HG02938 (cell line): ENCODE measurements around the gene DNM3.
"Not testable (repeated sequence)": the region's sequence is repeated elsewhere in the genome, so short reads cannot be mapped to it uniquely, and the experiment has no call there.

Source experiments
- ATAC-seq: cut with Tn5 transposase; IDR thresholded peaks from one replicate; pipeline ENCODE4 v1.9.1; 2021; ENCODE audit warnings: mild to moderate bottlenecking, moderate library complexity; ENCODE audit not compliant: unreplicated experiment

The DNM3 gene

DNA sequence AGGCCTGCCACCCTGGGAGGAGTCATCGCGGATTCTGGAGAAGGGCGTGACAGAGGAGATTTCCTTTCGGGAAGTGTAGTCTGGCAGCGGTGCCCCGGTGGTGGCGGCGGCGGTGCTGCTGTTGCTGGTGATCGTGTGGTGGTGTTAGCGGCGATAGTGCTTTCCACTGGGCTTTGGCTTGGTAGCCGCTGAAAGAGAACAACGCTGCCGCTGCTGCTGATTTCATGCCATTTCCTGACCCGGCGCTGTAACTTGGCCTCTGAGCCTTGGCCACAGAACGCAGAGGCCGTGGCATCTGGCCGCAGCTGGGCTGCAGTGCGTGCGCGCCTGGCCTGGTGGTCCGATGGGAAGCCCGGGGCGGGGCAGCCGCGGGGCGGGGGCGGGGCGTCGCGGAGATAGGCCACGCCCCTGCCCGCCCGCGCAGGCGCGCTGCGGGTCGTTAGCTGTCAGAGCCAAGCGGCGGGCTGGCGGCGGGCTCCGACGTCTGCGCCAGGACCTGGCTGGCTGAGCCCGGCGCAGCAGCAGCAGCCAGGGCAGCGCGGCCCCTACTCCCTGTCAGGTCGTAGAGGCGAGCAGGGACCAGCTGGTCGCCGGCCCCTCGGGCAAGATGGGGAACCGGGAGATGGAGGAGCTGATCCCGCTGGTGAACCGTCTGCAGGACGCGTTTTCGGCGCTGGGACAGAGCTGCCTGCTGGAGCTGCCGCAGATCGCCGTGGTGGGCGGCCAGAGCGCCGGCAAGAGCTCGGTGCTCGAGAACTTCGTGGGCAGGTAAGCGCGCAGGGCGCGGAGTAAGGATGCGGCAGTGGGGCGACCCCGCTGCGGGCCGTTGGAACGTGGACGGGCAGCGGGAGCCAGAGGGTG is at the start of gene DNM3:
DNM3 (plus strand) TSS at position 449 of the 861 bp plus-strand sequence; CDS start at position 608, 159 bp downstream.
- peak; percentile 85 for ATAC-seq

DNA sequence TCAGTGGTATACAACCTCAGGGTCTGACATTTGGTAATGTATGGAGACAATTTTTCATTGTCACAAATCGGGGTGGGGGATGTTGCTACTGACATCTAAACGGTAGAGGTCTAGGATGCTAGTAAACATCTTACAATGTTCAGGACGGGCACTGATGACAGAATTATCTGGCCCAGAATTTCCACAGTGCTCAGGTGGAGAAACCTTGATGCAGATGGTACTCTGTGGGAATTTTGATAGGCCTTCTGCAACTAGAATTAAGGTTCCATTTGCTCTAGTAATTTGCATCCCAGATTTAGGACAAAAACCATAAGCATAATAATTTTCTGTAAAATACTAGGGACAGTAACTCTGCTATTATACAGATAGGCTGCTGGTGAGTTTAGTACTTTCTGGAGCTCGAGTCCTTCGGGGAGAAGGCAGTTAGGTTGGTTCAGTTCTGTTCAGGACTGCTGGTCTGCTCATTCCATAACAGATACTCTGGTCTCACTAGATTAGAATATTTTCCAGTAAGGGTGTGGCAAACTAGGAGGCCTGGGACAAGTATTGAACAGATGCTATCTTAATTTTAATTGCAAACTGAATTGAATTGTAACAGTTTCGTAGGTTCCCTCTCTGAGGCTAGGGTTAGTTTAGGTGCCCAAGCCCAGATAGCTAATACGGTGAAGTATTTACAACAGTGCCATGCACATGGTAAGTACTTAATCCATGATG is 48.5 kb upstream of the DNM3 start:
- ATAC-seq: no peak

GRCh38 chr1:171793636-171794035 is 47.7 kb upstream of the DNM3 start:
- ATAC-seq: no peak

GRCh38 chr1:171794085-171794484 is 47.2 kb upstream of the DNM3 start:
- ATAC-seq: no peak

GRCh38 chr1:171796592-171796991 is 44.7 kb upstream of the DNM3 start:
- no peak for ATAC-seq

GRCh38 chr1:171798311-171798710 is 43.0 kb upstream of the DNM3 start:
- ATAC-seq: no peak

- ATAC-seq: no peak
These were observed 42.5 kb upstream of the DNM3 start for GRCh38 chr1:171798765-171799164.

- ATAC-seq: no peak
These were observed 42.1 kb upstream of the DNM3 start for GRCh38 chr1:171799166-171799565.

DNA sequence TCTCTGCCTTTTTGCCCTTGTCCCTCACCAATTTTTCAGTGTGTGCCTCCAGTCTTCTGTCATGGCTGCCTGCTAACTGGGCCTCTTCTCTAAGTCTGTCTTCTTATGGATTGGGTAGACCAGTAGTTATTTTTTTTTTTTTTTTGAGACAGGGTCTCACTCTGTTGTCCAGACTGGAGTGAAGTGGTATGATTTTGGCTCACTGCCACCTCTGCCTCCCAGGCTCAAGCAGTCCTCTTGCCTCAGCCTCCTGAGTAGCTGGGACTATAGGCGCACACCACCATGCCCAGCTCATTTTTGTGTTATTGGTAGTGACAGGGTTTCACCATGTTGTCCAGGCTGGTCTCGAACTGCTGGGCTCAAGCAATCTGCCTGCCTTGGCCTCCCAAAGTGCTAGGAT is 41.6 kb upstream of the DNM3 start:
- ATAC-seq: not testable (repeated sequence)

- ATAC-seq: no peak
These were observed 41.0 kb upstream of the DNM3 start for GRCh38 chr1:171800342-171800741.

DNA sequence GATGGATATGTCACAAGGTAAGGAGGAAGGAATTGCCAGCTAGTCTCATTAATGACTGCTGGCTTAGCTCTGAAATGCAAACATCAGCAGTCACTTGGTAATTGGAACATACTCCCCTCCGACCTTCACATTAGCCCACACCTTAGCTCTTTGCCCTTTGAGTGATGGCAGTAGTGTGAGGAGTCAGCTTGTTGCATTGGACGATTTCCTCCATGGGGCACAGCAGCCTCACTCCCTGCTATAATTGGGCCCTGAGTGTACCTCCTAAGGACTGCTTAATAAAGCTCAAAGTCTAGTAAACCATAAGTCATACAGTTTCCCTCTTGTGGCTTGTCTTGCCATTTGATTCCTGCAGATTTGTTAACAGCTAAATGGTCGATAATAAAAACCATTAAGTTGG is 40.4 kb upstream of the DNM3 start:
- ATAC-seq: no peak

DNA sequence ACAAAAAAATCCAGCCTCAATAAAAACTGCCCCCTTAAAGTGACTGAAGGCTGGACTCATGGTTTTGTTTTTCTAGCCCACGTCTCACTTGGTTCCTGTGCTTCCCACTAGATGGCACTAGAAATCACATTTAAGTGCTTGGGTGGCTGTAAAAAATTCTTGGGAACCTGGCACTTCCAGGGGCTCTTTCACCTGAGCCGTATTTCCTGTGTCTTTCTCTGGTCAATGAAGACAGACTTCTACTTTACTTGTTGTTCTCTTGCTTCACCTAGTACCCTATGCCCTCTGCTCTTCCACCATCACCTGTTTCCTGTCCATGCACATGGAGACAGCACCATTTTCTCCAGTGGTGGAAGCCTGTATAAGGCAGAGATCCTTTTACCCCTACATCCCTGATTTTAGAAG is 39.8 kb upstream of the DNM3 start:
- no peak for ATAC-seq

GRCh38 chr1:171802207-171802606 is 39.1 kb upstream of the DNM3 start:
- no peak for ATAC-seq

DNA sequence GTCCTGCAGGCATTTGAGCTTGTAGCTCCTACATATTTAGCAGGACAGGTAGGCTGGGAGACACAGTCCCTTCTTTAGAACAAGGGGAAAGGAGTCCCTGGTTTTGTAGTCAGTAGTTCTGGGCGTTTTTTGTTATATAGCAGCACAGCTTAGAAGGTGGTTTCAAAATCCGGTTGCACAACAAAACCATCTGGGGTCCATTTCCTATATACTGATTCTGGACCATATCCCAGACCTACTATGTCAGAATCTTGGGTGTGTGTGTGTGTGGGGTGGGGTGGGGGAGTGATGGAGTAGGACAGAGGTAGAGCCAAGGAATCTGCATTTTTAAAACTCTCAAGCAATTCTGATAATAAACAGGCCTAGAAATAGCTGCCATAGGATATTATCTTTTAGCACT is 38.3 kb upstream of the DNM3 start:
- ATAC-seq: no peak

DNA sequence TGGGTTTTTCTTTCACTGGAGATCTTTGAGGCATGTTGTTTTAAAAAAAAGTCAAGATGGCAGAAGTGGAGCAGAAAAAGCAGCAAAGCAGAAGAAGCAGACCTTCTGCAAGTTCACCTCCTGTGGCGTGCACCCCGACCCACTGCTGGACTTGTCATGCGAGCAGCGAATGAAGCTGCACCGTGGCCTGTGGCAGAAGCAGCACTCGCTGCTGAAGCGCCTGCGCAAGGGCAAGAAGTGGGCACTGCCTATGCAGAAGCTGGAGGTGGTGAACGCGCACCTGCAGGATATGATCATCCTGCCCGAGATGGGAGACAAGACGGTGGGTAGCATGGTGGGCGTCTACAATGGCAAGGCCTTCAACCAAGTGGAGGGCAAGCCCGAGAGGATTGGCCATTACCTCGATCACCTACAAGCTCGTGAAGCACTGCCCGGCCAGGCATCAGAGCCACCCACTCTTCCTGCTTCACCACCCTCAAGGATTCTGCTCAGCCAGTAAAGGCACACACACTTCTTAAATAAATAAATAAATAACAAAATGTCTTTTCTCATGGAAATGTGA is 37.8 kb upstream of the DNM3 start:
- no peak for ATAC-seq

GRCh38 chr1:171805395-171806115 is 35.7 kb upstream of the DNM3 start:
- ATAC-seq: peak; percentile 60

- no peak for ATAC-seq
These were observed 33.7 kb upstream of the DNM3 start for GRCh38 chr1:171807556-171807955.

DNA sequence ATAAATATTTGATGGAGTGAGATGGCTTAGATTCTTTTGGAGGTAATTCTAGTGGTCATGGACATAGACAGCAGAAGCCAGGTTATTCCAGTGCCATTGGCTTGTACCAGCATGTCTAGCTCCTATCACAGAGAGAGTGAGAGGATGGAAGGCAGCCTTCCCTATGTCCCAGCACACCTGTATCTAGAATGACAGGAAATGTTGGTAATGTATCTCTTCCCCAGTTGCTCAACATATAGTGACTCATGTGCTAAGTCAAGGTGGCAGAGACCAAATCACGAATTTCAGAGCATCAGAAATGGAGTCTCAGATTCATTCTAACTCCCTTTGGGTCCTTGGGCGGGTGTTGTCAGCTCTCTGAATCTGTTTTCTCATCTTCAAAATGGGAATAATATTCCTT is 31.5 kb upstream of the DNM3 start:
- ATAC-seq: no peak

- ATAC-seq: no peak
These were observed 29.6 kb upstream of the DNM3 start for GRCh38 chr1:171811672-171812071.

DNA sequence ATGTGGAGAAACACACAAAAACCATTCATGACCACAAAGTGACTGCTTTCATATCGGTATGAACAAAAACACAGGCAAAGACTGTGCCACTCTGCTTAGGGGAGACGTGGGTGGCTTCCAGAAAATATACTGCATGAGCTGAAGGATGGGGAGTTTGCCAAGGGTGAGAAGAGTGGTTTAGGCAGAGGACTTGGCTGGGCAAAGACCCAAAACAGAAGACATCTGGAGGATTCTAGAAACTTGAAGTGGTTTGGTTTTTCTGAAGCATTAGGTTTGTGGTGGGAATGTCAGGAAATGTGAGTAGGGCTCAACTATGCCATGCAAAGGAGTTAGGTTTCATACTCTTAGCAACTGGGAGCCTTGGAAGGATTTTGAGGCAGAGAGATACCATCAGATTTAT is 26.6 kb upstream of the DNM3 start:
- ATAC-seq: no peak

DNA sequence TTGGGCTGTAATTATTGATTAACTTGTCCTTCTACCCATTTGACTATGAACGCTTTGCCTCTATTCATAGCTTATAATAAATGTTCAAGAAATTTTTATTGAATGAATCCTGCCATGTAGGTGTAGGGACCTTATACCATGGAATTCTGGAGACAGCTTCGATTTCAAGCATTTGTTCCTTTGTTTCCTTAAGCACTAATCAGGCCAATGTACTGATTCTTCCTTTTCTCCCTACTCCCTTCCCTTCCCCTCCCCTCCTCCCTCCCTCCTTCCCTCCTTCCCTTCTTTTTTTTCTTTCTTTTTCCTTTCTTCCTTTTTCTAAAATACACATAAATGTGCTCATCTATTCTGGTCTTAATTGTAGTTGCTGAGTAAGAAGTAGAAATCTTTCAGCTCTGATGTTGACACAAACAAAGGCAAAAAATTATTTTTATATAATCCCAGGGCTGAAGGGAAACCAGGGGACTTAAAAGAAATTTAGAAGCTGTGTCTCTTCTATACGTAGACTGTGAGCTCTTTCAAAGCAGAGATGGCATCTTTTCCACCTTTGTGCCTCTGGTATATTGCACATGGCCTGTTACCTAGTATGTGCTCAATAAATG is 24.9 kb upstream of the DNM3 start:
- no peak for ATAC-seq
